ENCODE data around the gene MYOCD.
"Not testable (repeated sequence)": the region's sequence is repeated elsewhere in the genome, so short reads cannot be mapped to it uniquely, and the experiment has no call there.

The MYOCD gene, protein sequence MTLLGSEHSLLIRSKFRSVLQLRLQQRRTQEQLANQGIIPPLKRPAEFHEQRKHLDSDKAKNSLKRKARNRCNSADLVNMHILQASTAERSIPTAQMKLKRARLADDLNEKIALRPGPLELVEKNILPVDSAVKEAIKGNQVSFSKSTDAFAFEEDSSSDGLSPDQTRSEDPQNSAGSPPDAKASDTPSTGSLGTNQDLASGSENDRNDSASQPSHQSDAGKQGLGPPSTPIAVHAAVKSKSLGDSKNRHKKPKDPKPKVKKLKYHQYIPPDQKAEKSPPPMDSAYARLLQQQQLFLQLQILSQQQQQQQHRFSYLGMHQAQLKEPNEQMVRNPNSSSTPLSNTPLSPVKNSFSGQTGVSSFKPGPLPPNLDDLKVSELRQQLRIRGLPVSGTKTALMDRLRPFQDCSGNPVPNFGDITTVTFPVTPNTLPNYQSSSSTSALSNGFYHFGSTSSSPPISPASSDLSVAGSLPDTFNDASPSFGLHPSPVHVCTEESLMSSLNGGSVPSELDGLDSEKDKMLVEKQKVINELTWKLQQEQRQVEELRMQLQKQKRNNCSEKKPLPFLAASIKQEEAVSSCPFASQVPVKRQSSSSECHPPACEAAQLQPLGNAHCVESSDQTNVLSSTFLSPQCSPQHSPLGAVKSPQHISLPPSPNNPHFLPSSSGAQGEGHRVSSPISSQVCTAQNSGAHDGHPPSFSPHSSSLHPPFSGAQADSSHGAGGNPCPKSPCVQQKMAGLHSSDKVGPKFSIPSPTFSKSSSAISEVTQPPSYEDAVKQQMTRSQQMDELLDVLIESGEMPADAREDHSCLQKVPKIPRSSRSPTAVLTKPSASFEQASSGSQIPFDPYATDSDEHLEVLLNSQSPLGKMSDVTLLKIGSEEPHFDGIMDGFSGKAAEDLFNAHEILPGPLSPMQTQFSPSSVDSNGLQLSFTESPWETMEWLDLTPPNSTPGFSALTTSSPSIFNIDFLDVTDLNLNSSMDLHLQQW

DNA sequence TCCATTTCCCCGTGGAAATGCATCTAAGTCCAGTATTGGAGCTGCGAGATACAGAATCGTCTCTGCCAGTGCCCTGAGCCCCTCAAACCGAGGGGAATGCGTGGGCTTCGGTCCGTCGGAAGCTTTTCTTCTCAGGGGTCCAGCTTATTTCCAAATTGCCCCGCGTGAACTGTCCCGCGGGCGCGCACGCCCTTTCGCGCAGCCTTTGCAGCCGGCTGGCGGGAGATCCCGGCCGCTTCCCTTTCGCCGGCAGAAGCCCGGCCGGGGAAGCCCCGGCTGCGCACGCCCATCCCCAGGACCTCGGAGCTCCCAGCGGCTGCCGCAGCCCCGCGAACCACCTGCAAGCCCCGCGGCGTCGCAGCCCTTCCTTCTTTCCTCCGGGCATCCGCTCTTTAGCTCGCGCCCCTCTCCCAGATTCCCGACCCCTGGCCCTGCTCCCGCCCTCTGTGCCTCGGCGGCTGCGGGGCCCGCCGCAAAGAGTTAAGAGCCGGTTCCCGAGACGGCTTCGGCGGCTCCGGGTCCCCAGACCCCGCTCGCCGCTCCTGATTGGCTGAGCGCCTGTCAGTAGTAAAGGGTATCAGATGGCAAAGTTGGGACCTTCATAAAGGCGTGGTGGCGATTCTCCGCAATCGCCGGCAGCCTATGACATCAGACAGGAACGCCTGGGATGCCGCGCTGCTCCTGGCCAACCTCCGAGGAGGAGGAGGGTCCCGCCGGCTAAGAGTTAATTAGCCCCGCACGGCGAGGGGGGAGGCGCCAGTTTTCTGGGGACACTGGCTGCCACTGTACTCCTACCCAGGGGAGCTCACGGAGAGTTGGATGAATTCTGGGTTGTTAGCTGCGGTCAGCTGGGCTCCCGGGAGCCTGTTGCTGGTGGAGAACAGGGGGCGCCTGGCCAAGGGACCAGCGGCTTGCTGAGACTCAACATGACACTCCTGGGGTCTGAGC, at the start of gene MYOCD:
Gene MYOCD (plus strand): TSS at position 628 of the 948 bp plus-strand sequence. CDS start 299 bp downstream, at position 927.
- no peak for DNase-seq (ENCODE audit: low spot score)

DNA sequence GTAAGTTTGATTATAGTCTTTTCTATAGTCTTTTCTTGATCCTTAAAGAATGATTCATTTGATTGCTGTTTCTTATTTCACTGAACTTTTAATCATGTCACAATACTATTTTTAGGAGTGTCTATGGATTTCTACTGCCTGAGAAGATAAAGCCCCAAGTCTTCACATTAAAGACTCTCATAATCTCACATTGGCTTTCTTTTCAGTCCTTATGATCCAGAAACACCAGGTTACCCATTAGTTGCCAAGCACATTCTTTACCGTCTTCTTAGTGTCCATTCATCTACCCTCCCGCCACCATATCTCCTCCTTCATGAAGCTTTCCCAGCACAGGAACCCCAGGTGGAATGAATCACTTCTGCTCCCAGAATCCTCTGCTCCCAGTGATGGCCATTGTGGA, 49.5 kb upstream of the MYOCD start:
- no peak for DNase-seq (ENCODE audit: low spot score)

- no peak for DNase-seq (ENCODE audit: low spot score)
These were observed 47.1 kb upstream of the MYOCD start for GRCh38 chr17:12618557-12618956.

GRCh38 chr17:12619459-12620199, 46.1 kb upstream of the MYOCD start:
- no peak for DNase-seq (ENCODE audit: low spot score)

- no peak for DNase-seq (ENCODE audit: low spot score)
These were observed 45.4 kb upstream of the MYOCD start for GRCh38 chr17:12620200-12620720.

DNA sequence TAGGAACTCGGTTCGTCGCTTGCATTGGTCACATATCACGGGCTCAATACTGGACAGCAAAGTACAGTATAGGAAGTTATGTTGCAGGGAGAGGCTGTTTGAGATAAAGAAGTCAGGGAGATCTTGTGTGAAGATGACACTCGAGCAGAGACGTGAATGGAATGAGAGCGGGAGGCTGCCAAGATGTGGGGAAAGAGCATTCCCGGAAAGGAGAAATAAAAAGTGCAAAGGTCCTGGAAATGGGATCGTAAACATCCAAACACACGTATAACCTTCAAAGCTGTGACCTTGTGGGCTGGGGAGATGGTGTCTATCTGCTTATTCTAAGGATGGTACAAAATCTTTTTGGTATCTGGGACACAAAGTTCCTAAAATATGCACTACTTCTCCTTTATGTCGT, 43.0 kb upstream of the MYOCD start:
- DNase-seq (ENCODE audit: low spot score), result no peak

- no peak for DNase-seq (ENCODE audit: low spot score)
These were observed 42.4 kb upstream of the MYOCD start for GRCh38 chr17:12623220-12623848.

- no peak for DNase-seq (ENCODE audit: low spot score)
These were observed 41.5 kb upstream of the MYOCD start for GRCh38 chr17:12624211-12624610.

DNA sequence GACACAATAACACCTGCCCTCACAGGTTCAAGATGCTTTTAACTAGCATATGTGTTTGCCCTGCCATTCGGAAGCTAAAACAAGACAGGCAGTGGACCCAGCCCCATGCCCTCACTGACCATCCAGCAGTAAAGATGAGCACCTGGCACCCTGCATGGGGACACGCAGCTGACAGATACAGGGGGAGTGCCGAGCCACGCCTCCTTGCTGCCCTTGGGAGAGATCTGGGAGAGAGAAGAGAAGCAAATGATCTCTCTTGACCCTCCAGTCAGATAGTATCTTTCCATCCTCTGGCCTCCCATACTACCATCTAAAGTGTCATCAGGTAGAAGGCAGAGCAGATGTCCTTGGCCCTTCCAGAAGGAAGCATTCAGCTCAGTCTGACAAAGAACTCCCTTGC, 40.6 kb upstream of the MYOCD start:
- DNase-seq (ENCODE audit: low spot score), result no peak

- DNase-seq (ENCODE audit: low spot score), result no peak
These were observed 38.5 kb upstream of the MYOCD start for GRCh38 chr17:12627177-12627629.

GRCh38 chr17:12627781-12628451, 37.8 kb upstream of the MYOCD start:
- no peak for DNase-seq (ENCODE audit: low spot score)

DNA sequence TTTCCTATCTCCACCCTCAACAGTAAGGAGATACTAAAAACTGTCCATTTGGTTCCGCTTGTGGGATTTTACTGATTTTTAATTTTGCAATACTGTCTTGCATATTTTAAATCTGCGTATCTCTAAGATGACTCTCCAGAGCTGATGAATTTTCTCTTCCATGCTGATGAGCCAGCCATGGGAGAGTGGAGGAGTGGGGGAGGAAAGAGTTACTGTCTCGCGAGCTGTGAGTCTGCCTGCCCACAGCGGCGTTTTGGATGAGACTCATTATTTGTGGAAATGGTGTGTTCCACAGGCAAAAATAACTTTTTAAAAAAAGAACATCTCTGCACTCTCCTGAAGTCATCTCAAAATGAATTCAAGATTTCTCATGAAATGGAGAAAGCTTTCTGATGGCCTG, 34.6 kb upstream of the MYOCD start:
- no peak for DNase-seq (ENCODE audit: low spot score)

GRCh38 chr17:12632785-12633184, 32.9 kb upstream of the MYOCD start:
- no peak for DNase-seq (ENCODE audit: low spot score)

GRCh38 chr17:12634789-12635414, 30.8 kb upstream of the MYOCD start:
- DNase-seq (ENCODE audit: low spot score), result no peak

GRCh38 chr17:12635996-12636395, 29.7 kb upstream of the MYOCD start:
- not testable (repeated sequence) for DNase-seq (ENCODE audit: low spot score)

DNA sequence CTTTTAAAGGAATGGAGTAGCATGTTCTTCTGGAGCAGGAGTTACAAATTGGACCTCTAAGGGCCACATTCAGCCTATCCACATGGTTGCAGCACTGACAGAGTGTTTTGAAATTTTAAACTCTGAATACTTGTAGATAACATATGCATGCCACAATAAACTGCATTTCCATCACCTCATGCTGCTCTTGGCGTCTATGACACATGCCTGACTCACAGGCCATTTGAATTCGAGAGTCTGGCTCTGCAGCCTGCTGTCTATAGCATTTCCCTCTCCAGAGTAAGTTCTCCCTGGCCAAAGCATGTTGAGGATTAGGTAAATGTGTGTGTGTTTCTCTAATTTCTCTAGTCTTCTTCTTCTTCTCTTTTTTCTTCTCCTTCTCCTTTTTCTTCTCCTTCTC, 28.7 kb upstream of the MYOCD start:
- DNase-seq (ENCODE audit: low spot score), result no peak

DNA sequence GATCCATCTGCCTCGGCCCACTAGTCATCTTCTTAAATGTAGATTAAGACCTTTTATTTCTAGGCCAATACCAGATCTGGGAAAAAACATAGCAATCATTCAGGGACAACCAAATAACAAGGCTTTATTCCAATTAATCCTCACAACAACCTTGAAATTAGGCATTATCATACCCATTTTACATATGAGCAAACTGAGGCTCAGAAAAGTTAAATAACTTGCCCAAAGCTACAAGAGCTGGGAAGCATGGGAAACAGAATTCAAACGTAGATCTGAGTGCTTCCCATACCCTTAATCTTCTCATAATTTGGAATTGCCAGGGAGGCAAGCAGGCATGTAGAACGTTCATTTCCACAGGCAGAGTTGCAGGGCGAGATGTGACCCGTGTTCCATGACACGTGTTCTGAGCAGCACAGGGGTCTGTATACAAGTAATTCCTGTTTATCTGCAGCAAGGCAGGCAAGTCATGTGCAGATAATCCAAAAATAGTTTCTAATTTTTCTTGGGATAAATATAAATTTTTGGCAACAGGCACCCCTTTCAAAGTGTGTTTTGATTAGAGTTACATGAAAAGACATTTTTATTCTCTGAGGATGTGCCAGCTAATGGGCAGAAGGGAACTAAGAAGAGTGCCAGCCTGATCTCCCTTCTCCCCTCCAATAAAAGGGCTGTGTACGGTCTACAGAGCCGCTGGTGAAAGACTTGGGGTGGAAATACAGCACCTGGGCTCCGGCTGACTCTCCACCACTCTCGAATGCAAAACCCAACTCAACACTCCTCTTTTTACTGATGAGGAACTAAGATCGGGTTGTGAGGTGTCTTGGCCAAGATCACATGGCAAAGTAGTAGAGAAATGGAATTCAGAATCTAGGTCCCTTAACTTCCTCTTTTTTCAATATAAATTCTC, 27.7 kb upstream of the MYOCD start:
- DNase-seq (ENCODE audit: low spot score), result no peak

- DNase-seq (ENCODE audit: low spot score), result no peak
These were observed 25.3 kb upstream of the MYOCD start for GRCh38 chr17:12640364-12640763.

Measured in hematopoietic multipotent progenitor cell treated with erythropoietin and hydrocortisone succinate and interleukin-3 and kit ligand, for 15 days (in vitro differentiated cells).